MCF 10A (cell line): ENCODE measurements around the gene RASEF. TPM values are rescaled to one million over a fixed set of nuclear protein-coding genes. Genes with fewer than 3 reads are reported as not detected.

Experiments used
- BruUV-seq: library from RNA; stranded (reverse); fragments of 400-500 nt; replicated peaks from 2 replicates; lab custom pipeline; 2021; lab: Mats Ljungman, UMichigan
- CTCF ChIA-PET: fragments of 300-600 bp; sonication (Branson Sonifier 250); formaldehyde crosslinking; extraction: SDS; loops from one replicate; lab custom pipeline; 2021; ENCODE audit warnings: antibody characterized with exemption, inconsistent platforms; lab: Yijun Ruan, JAX
- POLR2A ChIA-PET: fragments of 300-600, 350-650 bp; sonication (Branson Sonifier 250); formaldehyde crosslinking; extraction: SDS; loops from one replicate; lab custom pipeline; 2020; ENCODE audit warnings: antibody characterized with exemption, inconsistent platforms; lab: Yijun Ruan, JAX
- DNase-seq: peaks from one replicate; pipeline ENCODE4 v3.0.0-alpha.2; 2018; ENCODE audit not compliant: unreplicated experiment
- H3K27ac Mint-ChIP-seq: one replicate; pipeline ENCODE4 v1.8.0; 2022; ENCODE audit warnings: mild to moderate bottlenecking, low read depth, mixed read lengths; ENCODE audit not compliant: unreplicated experiment
- H3K27me3 Mint-ChIP-seq: one replicate; pipeline ENCODE4 v1.8.0; 2022; ENCODE audit warnings: mixed read lengths; ENCODE audit not compliant: insufficient read depth, unreplicated experiment
- H3K36me3 Mint-ChIP-seq: one replicate; pipeline ENCODE4 v1.8.0; 2022; ENCODE audit warnings: mild to moderate bottlenecking, moderate library complexity, mixed read lengths; ENCODE audit not compliant: insufficient read depth, unreplicated experiment
- H3K4me1 Mint-ChIP-seq: one replicate; pipeline ENCODE4 v1.8.0; 2022; ENCODE audit warnings: mixed read lengths; ENCODE audit not compliant: insufficient read depth, unreplicated experiment
- H3K4me3 Mint-ChIP-seq: one replicate; pipeline ENCODE4 v1.8.0; 2022; ENCODE audit warnings: mild to moderate bottlenecking, moderate library complexity, mixed read lengths; ENCODE audit not compliant: unreplicated experiment
- H3K9me3 Mint-ChIP-seq: one replicate; pipeline ENCODE4 v1.8.0; 2022; ENCODE audit warnings: mixed read lengths; ENCODE audit not compliant: unreplicated experiment
- intact Hi-C: fragments of 100-400 bp; cut with micrococcal nuclease; formaldehyde crosslinking; loops from 2 replicates; pipeline ENCODE4 v1.14.1; 2022
- total RNA-seq: library from RNA; stranded (reverse); gene quantifications from 2 replicates; pipeline ENCODE4 v1.2.3, GENCODE V29; 2022
- TF ChIP-seq, protein P1 (sequence below): fragments of 200-600 bp; IDR thresholded peaks from one replicate; pipeline ENCODE4 v1.8.0; 2022; ENCODE audit warnings: antibody characterized with exemption, mild to moderate bottlenecking; ENCODE audit not compliant: unreplicated experiment

RASEF gene
- total RNA-seq, 1 experiment from 2014 or later = 7.5 TPM

DNA sequence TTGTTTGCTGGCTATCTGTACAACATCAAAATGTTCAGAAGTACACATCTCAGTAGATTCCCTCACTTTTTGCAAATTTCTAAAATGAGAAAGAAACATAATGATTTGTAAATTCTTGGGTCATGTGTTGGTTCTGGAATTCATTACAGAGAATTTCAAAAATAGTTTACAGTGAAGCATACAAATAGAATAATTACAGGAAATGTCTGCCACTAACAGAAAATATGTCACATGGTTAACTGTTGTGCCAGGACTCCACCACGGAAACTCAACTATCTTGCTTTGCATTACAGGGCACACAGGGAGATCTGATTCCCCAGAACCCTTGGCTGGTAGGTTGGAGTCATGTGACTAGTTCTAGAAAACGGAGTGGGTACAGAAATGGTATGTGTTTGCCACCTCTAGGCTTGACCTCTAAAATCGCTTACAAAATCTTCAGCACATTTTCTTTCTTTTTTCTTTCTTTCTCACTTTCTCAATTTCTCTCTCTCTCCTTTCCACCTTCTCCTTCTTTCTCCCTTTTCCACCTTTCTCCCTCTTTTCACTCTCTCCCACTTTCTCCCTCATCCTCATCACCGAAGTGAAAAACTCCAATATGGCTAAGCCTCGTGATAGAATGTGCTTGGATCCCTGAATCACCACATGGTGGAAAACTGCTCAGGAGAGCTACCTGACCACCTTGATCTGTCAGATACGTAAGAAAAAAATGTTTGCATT is 32.4 kb downstream of the RASEF start:
- DNase-seq = no peak
- CTCF ChIA-PET = interaction anchor here (0.6 to 1.1 kb wide), 2 partner anchors 31 to 85 kb away, joined by 3 to 4 read pairs; no protein-coding TSS in a partner anchor
- intact Hi-C loops = no loop called here
- peaks cover 63% of the 10 kb centered on the region for H3K4me1 Mint-ChIP-seq
- H3K4me3 Mint-ChIP-seq = no peak overlapping the region
- BruUV-seq = no TSS peak
- no peaks in the 10 kb centered on the region for H3K27me3 Mint-ChIP-seq
- no peaks in the 10 kb centered on the region for H3K36me3 Mint-ChIP-seq
- peaks cover 7% of the 10 kb centered on the region for H3K9me3 Mint-ChIP-seq
- H3K27ac Mint-ChIP-seq = peak overlapping the region; percentile 83
- TF ChIP-seq, protein P1, sequence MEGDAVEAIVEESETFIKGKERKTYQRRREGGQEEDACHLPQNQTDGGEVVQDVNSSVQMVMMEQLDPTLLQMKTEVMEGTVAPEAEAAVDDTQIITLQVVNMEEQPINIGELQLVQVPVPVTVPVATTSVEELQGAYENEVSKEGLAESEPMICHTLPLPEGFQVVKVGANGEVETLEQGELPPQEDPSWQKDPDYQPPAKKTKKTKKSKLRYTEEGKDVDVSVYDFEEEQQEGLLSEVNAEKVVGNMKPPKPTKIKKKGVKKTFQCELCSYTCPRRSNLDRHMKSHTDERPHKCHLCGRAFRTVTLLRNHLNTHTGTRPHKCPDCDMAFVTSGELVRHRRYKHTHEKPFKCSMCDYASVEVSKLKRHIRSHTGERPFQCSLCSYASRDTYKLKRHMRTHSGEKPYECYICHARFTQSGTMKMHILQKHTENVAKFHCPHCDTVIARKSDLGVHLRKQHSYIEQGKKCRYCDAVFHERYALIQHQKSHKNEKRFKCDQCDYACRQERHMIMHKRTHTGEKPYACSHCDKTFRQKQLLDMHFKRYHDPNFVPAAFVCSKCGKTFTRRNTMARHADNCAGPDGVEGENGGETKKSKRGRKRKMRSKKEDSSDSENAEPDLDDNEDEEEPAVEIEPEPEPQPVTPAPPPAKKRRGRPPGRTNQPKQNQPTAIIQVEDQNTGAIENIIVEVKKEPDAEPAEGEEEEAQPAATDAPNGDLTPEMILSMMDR = no peak
- POLR2A ChIA-PET = interaction anchor here (1.5 to 8.7 kb wide), 2 partner anchors 33 to 49 kb away, joined by 3 to 142 read pairs; partner anchors contain the start of gene RASEF

DNA sequence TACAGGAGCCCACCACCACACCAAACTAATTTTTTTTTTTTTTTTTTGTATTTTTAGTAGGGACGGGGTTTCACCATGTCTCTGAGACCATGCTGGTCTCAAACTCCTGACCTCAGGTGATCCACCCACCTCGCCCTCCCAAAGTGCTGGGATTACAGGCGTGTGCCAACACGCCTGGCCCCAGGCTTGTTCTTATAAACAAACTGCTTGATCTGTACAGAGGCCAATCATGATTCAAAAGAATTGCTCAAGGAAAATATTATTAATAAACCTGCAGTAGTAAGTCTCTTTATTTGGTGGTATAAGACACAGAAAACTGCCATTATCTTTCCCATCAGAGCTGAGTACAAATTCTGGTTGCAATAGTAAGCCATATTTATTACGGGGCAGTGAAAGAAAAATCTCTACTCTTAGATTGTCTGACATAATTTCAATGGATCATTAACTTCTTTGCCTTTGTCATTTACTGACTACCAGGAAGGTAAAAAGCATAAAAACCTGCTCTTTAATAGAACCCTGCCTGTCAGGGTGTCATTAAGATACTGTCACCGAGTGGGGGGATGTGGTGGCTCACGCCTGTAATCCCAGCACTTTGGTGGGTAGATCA is 33.3 kb downstream of the RASEF start:
- BruUV-seq = no TSS peak
- intact Hi-C loops = loop anchor here (5.0 kb wide), 1 partner anchor 1187 kb away; no protein-coding TSS in a partner anchor
- H3K27me3 Mint-ChIP-seq = no peaks in the 10 kb centered on the region
- H3K27ac Mint-ChIP-seq = peak overlapping the region; percentile 83
- H3K36me3 Mint-ChIP-seq = peaks cover 4% of the 10 kb centered on the region
- CTCF ChIA-PET = no interaction called here
- peaks cover 60% of the 10 kb centered on the region for H3K4me1 Mint-ChIP-seq
- H3K4me3 Mint-ChIP-seq = peak overlapping the region; percentile 28
- peaks cover 7% of the 10 kb centered on the region for H3K9me3 Mint-ChIP-seq
- TF ChIP-seq, protein P1 = no peak
- POLR2A ChIA-PET = interaction anchor here (0.5 to 8.7 kb wide), 6 partner anchors 13 to 978 kb away, joined by 3 to 142 read pairs (median 5); partner anchors contain the start of gene RASEF
- peak; percentile 80 for DNase-seq

DNA sequence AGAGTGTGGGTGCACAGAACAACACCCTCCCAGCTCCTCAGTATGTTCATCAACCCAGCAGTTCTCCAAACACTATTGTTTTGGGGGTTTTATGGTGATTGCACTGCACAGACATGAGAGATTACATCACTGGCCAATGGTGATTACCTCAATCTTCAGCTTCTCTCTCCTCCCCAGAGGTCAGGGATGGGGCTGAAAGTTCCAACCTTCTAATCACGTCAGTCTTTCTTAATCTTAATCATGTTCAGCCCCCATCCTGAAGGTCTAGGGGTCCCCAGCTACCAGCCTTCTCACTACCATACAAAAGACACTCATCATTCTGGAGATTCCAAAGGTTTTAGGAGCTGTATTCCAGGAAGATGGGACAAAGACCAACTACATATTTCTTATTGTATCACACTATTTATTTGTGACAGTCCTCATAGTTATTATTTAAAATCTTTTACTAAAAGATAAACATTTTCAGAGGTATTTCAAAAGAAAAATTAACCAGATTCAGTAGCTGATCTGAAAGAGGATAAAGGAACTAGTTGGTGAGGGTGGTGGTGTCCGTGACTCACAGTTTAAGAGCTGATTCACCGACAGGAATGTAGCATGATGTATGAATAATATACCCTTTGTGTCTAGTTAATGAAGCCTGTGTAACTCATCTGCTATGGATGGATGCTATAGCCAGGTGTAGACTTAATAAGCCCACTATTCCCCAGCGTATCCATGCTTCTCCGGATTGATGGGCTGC is 35.6 kb downstream of the RASEF start:
- peak overlapping the region; percentile 83 for H3K27ac Mint-ChIP-seq

More for the DNA sequence above, 35.6 kb downstream of the RASEF start:
- Mint-ChIP-seq H3K36me3 (peaks cover 4% of the 10 kb centered on the region), H3K4me1 (peaks cover 45% of the 10 kb centered on the region), H3K27me3 (no peaks in the 10 kb centered on the region), H3K9me3 (peaks cover 7% of the 10 kb centered on the region), H3K4me3 (no peak overlapping the region)
- intact Hi-C loops = loop anchor here (2.0 to 5.0 kb wide), 2 partner anchors 35 to 1185 kb away; partner anchors contain the start of gene RASEF
- POLR2A ChIA-PET = interaction anchor here (0.6 to 8.7 kb wide), 7 partner anchors 9 to 98 kb away, joined by 3 to 142 read pairs (median 3); partner anchors contain the start of gene RASEF
- TF ChIP-seq, protein P1 = no peak
- peak; percentile 84 for DNase-seq
- TSS peak; percentile 62 for BruUV-seq
- CTCF ChIA-PET = interaction anchor here (0.6 to 1.6 kb wide), 7 partner anchors 29 to 204 kb away, joined by 3 to 5 read pairs (median 3); no protein-coding TSS in a partner anchor
